Measurements from ENCODE around the gene PEA15. TPM values are rescaled to one million over a fixed set of nuclear protein-coding genes. Genes with fewer than 3 reads are reported as not detected.

Gene PEA15
- total RNA-seq, 1 experiment from 2014 or later: 183 TPM

GRCh38 chr1:160177667-160178066 is 27.5 kb upstream of the PEA15 start:
- CTCF ChIA-PET: interaction anchor here (0.6 to 1.2 kb wide), 2 partner anchors 77 to 131 kb away, joined by 3 to 4 read pairs; no protein-coding TSS in a partner anchor
- Mint-ChIP-seq H3K27ac (ENCODE audit: low read depth, unreplicated experiment) (no peak overlapping the region), H3K27me3 (ENCODE audit: insufficient read depth, unreplicated experiment) (peaks cover 41% of the 10 kb centered on the region), H3K36me3 (ENCODE audit: insufficient read depth, unreplicated experiment) (no peaks in the 10 kb centered on the region), H3K4me1 (ENCODE audit: insufficient read depth, unreplicated experiment) (no peaks in the 10 kb centered on the region), H3K9me3 (ENCODE audit: unreplicated experiment) (no peaks in the 10 kb centered on the region), H3K4me3 (ENCODE audit: unreplicated experiment) (no peak overlapping the region)
- TF ChIP-seq CTCF (IDR thresholded peaks at IDR 0.05; ENCODE audit: unreplicated experiment): no peak
- no TSS peak for BruUV-seq (replicated peaks)
- no peak for DNase-seq (ENCODE audit: unreplicated experiment)
- intact Hi-C loops (cut with micrococcal nuclease): no loop called here
- POLR2A ChIA-PET: no interaction called here

- ChIA-PET POLR2A (no interaction called here), CTCF (interaction anchor here (1.2 to 1.3 kb wide), 2 partner anchors 11 to 132 kb away, joined by 4 to 7 read pairs; no protein-coding TSS in a partner anchor)
- no peak for DNase-seq (ENCODE audit: unreplicated experiment)
- intact Hi-C loops (cut with micrococcal nuclease): no loop called here
- no TSS peak for BruUV-seq (replicated peaks)
- Mint-ChIP-seq H3K9me3 (ENCODE audit: unreplicated experiment) (no peaks in the 10 kb centered on the region), H3K36me3 (ENCODE audit: insufficient read depth, unreplicated experiment) (no peaks in the 10 kb centered on the region), H3K4me1 (ENCODE audit: insufficient read depth, unreplicated experiment) (no peaks in the 10 kb centered on the region), H3K27me3 (ENCODE audit: insufficient read depth, unreplicated experiment) (peaks cover 30% of the 10 kb centered on the region), H3K4me3 (ENCODE audit: unreplicated experiment) (no peak overlapping the region), H3K27ac (ENCODE audit: low read depth, unreplicated experiment) (no peak overlapping the region)
- TF ChIP-seq CTCF (IDR thresholded peaks at IDR 0.05; ENCODE audit: unreplicated experiment): no peak
These were observed 26.5 kb upstream of the PEA15 start for GRCh38 chr1:160178731-160179130.

DNA sequence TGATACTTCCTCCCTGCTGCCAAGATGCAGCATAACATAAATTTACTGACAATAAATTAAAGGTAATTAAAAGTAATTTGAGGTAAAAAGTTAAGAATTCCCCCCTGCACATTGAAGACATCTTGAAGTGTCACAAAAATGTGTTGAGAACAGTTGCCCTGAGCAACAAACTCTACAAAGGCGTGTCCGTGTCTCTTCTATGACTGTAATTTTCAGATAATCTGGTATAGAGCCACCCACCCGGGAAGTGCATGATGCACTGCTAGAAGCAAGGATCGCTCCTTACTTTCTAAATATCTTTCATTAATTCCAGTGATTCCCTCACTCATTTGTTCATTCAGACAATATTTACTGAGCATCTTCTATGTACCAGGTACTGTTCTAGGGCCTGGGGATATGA is 25.8 kb upstream of the PEA15 start:
- no peak for DNase-seq (ENCODE audit: unreplicated experiment)
- Mint-ChIP-seq H3K27ac (ENCODE audit: low read depth, unreplicated experiment) (no peak overlapping the region), H3K4me3 (ENCODE audit: unreplicated experiment) (no peak overlapping the region), H3K9me3 (ENCODE audit: unreplicated experiment) (no peaks in the 10 kb centered on the region), H3K36me3 (ENCODE audit: insufficient read depth, unreplicated experiment) (no peaks in the 10 kb centered on the region), H3K27me3 (ENCODE audit: insufficient read depth, unreplicated experiment) (peaks cover 24% of the 10 kb centered on the region), H3K4me1 (ENCODE audit: insufficient read depth, unreplicated experiment) (no peaks in the 10 kb centered on the region)
- BruUV-seq (replicated peaks): no TSS peak
- ChIA-PET CTCF (interaction anchor here (0.9 to 2.3 kb wide), 4 partner anchors 10 to 60 kb away, joined by 3 to 9 read pairs (median 6); no protein-coding TSS in a partner anchor), POLR2A (interaction anchor here (0.6 kb wide), 1 partner anchor 988 kb away, joined by 3 read pairs; no protein-coding TSS in a partner anchor)
- no peak for TF ChIP-seq CTCF (IDR thresholded peaks at IDR 0.05; ENCODE audit: unreplicated experiment)
- intact Hi-C loops (cut with micrococcal nuclease): no loop called here

- H3K27me3 Mint-ChIP-seq (ENCODE audit: insufficient read depth, unreplicated experiment): peaks cover 12% of the 10 kb centered on the region
- intact Hi-C loops (cut with micrococcal nuclease): no loop called here
- H3K4me3 Mint-ChIP-seq (ENCODE audit: unreplicated experiment): no peak overlapping the region
- DNase-seq (ENCODE audit: unreplicated experiment): no peak
- no peak overlapping the region for H3K27ac Mint-ChIP-seq (ENCODE audit: low read depth, unreplicated experiment)
- ChIA-PET POLR2A (interaction anchor here (0.7 to 1.1 kb wide), 2 partner anchors 24 to 58 kb away, joined by 3 read pairs; no protein-coding TSS in a partner anchor), CTCF (interaction anchor here (0.7 to 7.8 kb wide), 7 partner anchors 17 to 151 kb away, joined by 3 to 123 read pairs (median 5); no protein-coding TSS in a partner anchor)
- H3K9me3 Mint-ChIP-seq (ENCODE audit: unreplicated experiment): no peaks in the 10 kb centered on the region
- BruUV-seq (replicated peaks): no TSS peak
- no peaks in the 10 kb centered on the region for H3K4me1 Mint-ChIP-seq (ENCODE audit: insufficient read depth, unreplicated experiment)
- no peaks in the 10 kb centered on the region for H3K36me3 Mint-ChIP-seq (ENCODE audit: insufficient read depth, unreplicated experiment)
- no peak for TF ChIP-seq CTCF (IDR thresholded peaks at IDR 0.05; ENCODE audit: unreplicated experiment)
These were observed 18.9 kb upstream of the PEA15 start for GRCh38 chr1:160186246-160186645.

Data from MCF 10A (cell line).